H1 (cell line): ENCODE results near the gene SHISA7. TPM values are rescaled to one million over a fixed set of nuclear protein-coding genes. Genes with fewer than 3 reads are reported as not detected.

Experiments
- CBX5 ChIP-seq: fragments of 300-800, 300-1000 bp; sonication (generic); IDR thresholded peaks from 2 replicates; pipeline ENCODE4 v1.7.1; 2016; ENCODE audit warnings: antibody characterized with exemption, low read length, low read depth
- NANOG ChIP-seq: IDR thresholded peaks from 2 replicates; pipeline ENCODE4 v1.6.1; 2011; ENCODE audit warnings: low read length, low read depth, mild to moderate bottlenecking, inconsistent platforms; ENCODE audit not compliant: insufficient read depth, poor library complexity, severe bottlenecking
- RNF2 ChIP-seq: fragments of 200-900, 300-1000 bp; sonication (generic); IDR thresholded peaks from 2 replicates; pipeline ENCODE4 v1.7.1; 2016; ENCODE audit warnings: borderline replicate concordance, low read depth, mild to moderate bottlenecking, antibody characterized with exemption, low read length; ENCODE audit not compliant: poor library complexity, severe bottlenecking; ENCODE audit errors: missing control alignments
- polyA plus RNA-seq, 7 experiments: library from polyadenylated mRNA; depleted of rRNA in 3 of 7; stranded (reverse) in 5 of 7; unstranded in 2 of 7; fragments of >200 nt in 5 of 7; fragments of 200-250 nt in 2 of 7; gene quantifications; 1 replicate in 5 of 7; 2 replicates in 1 of 7; 4 replicates in 1 of 7; pipeline versions ENCODE4 v1.2.1 to v1.2.3, GENCODE V29; 2011 to 2013; ENCODE audit warnings: missing spikeins in 2 of 7, mixed read lengths in 2 of 7
- total RNA-seq: library from RNA; stranded (reverse); fragmentation: NEBNext Ultra II Directional; extraction: Animal tissue kit (Norgen Biotek cat#: 25700); gene quantifications from 2 replicates; pipeline ENCODE4 v1.2.1, GENCODE V29; 2021

SHISA7 gene
- total and polyA plus RNA-seq, 2 of the 8 experiments (the other 6 are each of a cell fraction or from before 2014, with no cell fraction given): 0.76 to 1.0 TPM

- TF ChIP-seq NANOG (peak; percentile 19), RNF2 (peak; percentile 57), CBX5 (no peak)
Measured at GRCh38 chr19:55407800-55408532, 35.1 kb downstream of the SHISA7 start (continued).
